HEK293T (cell line): Measurements from ENCODE around the gene CHAD.

Experiments used
- CTCF ChIA-PET: fragments of 350-600 bp; formaldehyde crosslinking; extraction: SDS; loops from one replicate; lab custom pipeline; 2021; ENCODE audit warnings: antibody characterized with exemption, inconsistent platforms; lab: Yijun Ruan, JAX
- POLR2A ChIA-PET: fragments of 350-600 bp; formaldehyde crosslinking; extraction: SDS; loops from one replicate; lab custom pipeline; 2020; ENCODE audit warnings: antibody characterized with exemption, inconsistent platforms; lab: Yijun Ruan, JAX
- DNase-seq: peaks from one replicate; pipeline ENCODE4 v3.0.0; 2012; ENCODE audit warnings: mixed read lengths; ENCODE audit errors: extremely low spot score
- ARNT ChIP-seq: fragments of 450-650 bp; IDR thresholded peaks from 2 replicates; pipeline ENCODE4 v1.6.1; 2017; ENCODE audit warnings: mild to moderate bottlenecking
- BHLHE40 ChIP-seq: fragments of 450-650 bp; IDR thresholded peaks from 2 replicates; pipeline ENCODE4 v1.6.1; 2016; ENCODE audit warnings: mild to moderate bottlenecking, moderate library complexity, borderline replicate concordance
- CTBP1 ChIP-seq: fragments of 450-650 bp; IDR thresholded peaks from 2 replicates; pipeline ENCODE4 v1.6.1; 2016; ENCODE audit warnings: borderline replicate concordance
- ELF4 ChIP-seq: fragments of 450-650 bp; IDR thresholded peaks from 2 replicates; pipeline ENCODE4 v1.6.1; 2017; ENCODE audit warnings: antibody characterized with exemption
- FOXA1 ChIP-seq: fragments of 450-650 bp; IDR thresholded peaks from 2 replicates; pipeline ENCODE4 v1.6.1; 2016; ENCODE audit warnings: mild to moderate bottlenecking
- FOXK2 ChIP-seq: fragments of 450-650 bp; IDR thresholded peaks from 2 replicates; pipeline ENCODE4 v1.6.1; 2016; ENCODE audit warnings: mild to moderate bottlenecking
- FOXM1 ChIP-seq: fragments of 450-650 bp; IDR thresholded peaks from 2 replicates; pipeline ENCODE4 v1.6.1; 2017; ENCODE audit warnings: mild to moderate bottlenecking, borderline replicate concordance
- HDGF ChIP-seq: fragments of 450-650 bp; IDR thresholded peaks from 2 replicates; pipeline ENCODE4 v1.6.1; 2017; ENCODE audit warnings: antibody characterized with exemption, borderline replicate concordance
- L3MBTL2 ChIP-seq: fragments of 450-650 bp; conservative IDR thresholded peaks from 2 replicates; pipeline ENCODE4 v1.6.1; 2016; ENCODE audit warnings: mild to moderate bottlenecking
- LEF1 ChIP-seq: fragments of 450-650 bp; IDR thresholded peaks from 2 replicates; pipeline ENCODE4 v1.6.1; 2017; ENCODE audit warnings: mild to moderate bottlenecking, borderline replicate concordance
- NFRKB ChIP-seq: fragments of 450-650 bp; IDR thresholded peaks from 2 replicates; pipeline ENCODE4 v1.6.1; 2016; ENCODE audit warnings: mild to moderate bottlenecking, moderate library complexity
- SP1 ChIP-seq: fragments of 450-650 bp; IDR thresholded peaks from 2 replicates; pipeline ENCODE4 v1.6.1; 2017
- SUZ12 ChIP-seq: fragments of 450-650 bp; IDR thresholded peaks from 2 replicates; pipeline ENCODE4 v1.6.1; 2016; ENCODE audit warnings: mild to moderate bottlenecking
- TARDBP ChIP-seq: fragments of 450-650 bp; IDR thresholded peaks from 2 replicates; pipeline ENCODE4 v1.6.1; 2016
- ZNF384 ChIP-seq: fragments of 450-650 bp; IDR thresholded peaks from 2 replicates; pipeline ENCODE4 v1.6.1; 2016
- TF ChIP-seq, protein P1 (sequence below): fragments of 450-650 bp; IDR thresholded peaks from 2 replicates; pipeline ENCODE4 v1.6.1; 2016

The CHAD gene

GRCh38 chr17:50513495-50513894, 44.8 kb upstream of the CHAD start:
- TF ChIP-seq FOXK2 (no peak), FOXA1 (no peak), FOXM1 (no peak), CTBP1 (no peak), SP1 (no peak), LEF1 (no peak), L3MBTL2 (no peak), BHLHE40 (no peak), NFRKB (no peak)
- TF ChIP-seq, protein P1, sequence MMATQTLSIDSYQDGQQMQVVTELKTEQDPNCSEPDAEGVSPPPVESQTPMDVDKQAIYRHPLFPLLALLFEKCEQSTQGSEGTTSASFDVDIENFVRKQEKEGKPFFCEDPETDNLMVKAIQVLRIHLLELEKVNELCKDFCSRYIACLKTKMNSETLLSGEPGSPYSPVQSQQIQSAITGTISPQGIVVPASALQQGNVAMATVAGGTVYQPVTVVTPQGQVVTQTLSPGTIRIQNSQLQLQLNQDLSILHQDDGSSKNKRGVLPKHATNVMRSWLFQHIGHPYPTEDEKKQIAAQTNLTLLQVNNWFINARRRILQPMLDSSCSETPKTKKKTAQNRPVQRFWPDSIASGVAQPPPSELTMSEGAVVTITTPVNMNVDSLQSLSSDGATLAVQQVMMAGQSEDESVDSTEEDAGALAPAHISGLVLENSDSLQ = no peak
- no peak for DNase-seq
- POLR2A ChIA-PET = interaction anchor here (0.7 kb wide), 1 partner anchor 8 kb away, joined by 3 read pairs; no protein-coding TSS in a partner anchor
- CTCF ChIA-PET = no interaction called here

GRCh38 chr17:50511058-50511457, 42.4 kb upstream of the CHAD start:
- CTCF ChIA-PET = interaction anchor here (1.1 kb wide), 1 partner anchor 9 kb away, joined by 6 read pairs; no protein-coding TSS in a partner anchor
- DNase-seq = no peak
- POLR2A ChIA-PET = no interaction called here
- no peak for TF ChIP-seq TARDBP
- no peak for TF ChIP-seq SP1
- TF ChIP-seq SUZ12 = no peak
- TF ChIP-seq CTBP1 = no peak
- TF ChIP-seq L3MBTL2 = no peak
- TF ChIP-seq LEF1 = no peak
- TF ChIP-seq BHLHE40 = no peak
- TF ChIP-seq NFRKB = no peak
- TF ChIP-seq HDGF = no peak
- TF ChIP-seq, protein P1 = no peak
- no peak for TF ChIP-seq FOXK2
- TF ChIP-seq ZNF384 = no peak
- no peak for TF ChIP-seq ELF4
- no peak for TF ChIP-seq FOXM1
- TF ChIP-seq ARNT = no peak
- TF ChIP-seq FOXA1 = no peak

DNA sequence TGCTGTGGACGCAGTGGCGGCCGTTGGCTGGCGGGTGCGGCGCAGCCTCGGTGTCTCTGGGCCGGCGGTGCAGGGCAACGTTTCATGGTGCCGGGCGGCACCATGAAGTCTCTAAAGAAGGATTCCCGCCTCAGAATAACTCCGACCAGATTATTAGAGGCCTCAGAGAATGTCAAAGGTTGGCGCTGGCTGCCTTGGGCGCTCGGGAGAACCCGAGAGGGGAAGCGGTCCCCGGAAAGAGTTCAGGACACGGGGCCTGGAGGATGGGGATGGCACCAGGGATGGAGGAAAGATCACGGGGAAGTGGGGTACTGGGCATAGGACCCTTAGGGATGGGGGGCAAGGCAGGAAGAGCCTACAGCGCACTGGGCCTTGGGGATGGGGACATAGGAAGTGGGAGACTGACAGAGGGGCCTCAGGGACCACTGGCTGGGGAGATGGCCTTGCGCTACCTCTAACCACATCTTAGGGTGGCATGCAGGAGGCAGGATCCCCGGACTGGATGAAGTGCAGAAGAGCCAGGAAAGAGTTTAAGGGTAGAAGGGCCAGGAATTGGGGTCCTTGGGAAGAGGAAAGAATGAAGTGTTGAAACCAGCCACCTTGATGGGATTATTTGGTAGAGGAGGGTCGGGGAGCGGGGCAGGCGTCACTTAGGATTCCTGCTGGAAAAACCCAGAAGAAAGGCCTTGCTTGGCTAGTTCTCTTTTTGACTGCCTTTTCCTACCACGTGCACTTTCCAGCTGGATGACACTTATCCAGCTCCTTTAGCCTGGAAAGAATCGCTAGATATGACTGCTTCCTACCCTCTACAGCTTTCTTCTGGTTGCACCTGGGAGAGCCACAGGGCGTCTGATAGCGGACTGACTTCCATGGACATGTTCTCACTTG, 40.1 kb upstream of the CHAD start:
- CTCF ChIA-PET = interaction anchor here (1.0 kb wide), 1 partner anchor 38 kb away, joined by 3 read pairs; no protein-coding TSS in a partner anchor
- POLR2A ChIA-PET = interaction anchor here (0.6 to 1.1 kb wide), 2 partner anchors 33 to 62 kb away, joined by 4 read pairs; no protein-coding TSS in a partner anchor
- no peak for DNase-seq
- TF ChIP-seq HDGF = no peak
- TF ChIP-seq, protein P1 = no peak
- TF ChIP-seq FOXK2 = no peak
- TF ChIP-seq ARNT = no peak
- no peak for TF ChIP-seq BHLHE40
- no peak for TF ChIP-seq CTBP1
- TF ChIP-seq NFRKB = no peak
- no peak for TF ChIP-seq FOXA1
- TF ChIP-seq L3MBTL2 = no peak
- no peak for TF ChIP-seq TARDBP
- TF ChIP-seq FOXM1 = no peak
- TF ChIP-seq LEF1 = no peak
- no peak for TF ChIP-seq ELF4
- TF ChIP-seq SP1 = no peak
- TF ChIP-seq SUZ12 = no peak
- no peak for TF ChIP-seq ZNF384

GRCh38 chr17:50507871-50508572, 39.3 kb upstream of the CHAD start, which contains the start of gene MYCBPAP:
Gene MYCBPAP (plus strand): TSS chr17:50508439. CDS start chr17:50508675, 236 bp downstream.
- ChIA-PET POLR2A (no interaction called here), CTCF (interaction anchor here (0.7 kb wide), 1 partner anchor 237 kb away, joined by 4 read pairs; no protein-coding TSS in a partner anchor)
- TF ChIP-seq SUZ12 (no peak), TARDBP (no peak), CTBP1 (no peak), HDGF (no peak), NFRKB (no peak), BHLHE40 (no peak)
- DNase-seq = no peak

DNA sequence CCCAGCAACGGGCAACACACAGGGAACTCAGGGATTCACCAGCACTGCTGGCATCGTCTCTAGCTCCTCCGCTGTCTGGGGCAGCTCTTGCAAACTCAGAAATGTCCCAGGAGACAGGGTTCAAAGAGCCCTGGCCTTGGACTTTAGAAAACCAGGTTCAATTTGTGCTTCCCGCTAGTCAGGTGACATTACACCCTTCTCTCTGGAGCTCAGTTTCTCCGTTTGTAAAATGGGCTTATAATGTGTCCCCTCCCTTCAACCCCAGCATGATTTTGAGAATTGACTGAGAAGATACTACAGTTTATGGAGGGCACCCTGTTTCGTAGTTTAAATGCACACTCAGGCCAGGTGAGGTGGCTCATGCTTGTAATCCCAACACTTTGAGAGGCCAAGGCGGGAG, 37.6 kb upstream of the CHAD start:
- ChIA-PET CTCF (interaction anchor here (0.6 to 1.3 kb wide), 2 partner anchors 9 to 18 kb away, joined by 3 to 4 read pairs; no protein-coding TSS in a partner anchor), POLR2A (interaction anchor here (1.0 to 1.3 kb wide), 2 partner anchors 13 to 36 kb away, joined by 3 to 4 read pairs; no protein-coding TSS in a partner anchor)
- no peak for DNase-seq
- no peak for TF ChIP-seq TARDBP
- no peak for TF ChIP-seq CTBP1
- no peak for TF ChIP-seq FOXK2
- TF ChIP-seq HDGF = no peak
- TF ChIP-seq ARNT = no peak
- TF ChIP-seq LEF1 = no peak
- TF ChIP-seq, protein P1 = no peak
- no peak for TF ChIP-seq SUZ12
- no peak for TF ChIP-seq ELF4
- no peak for TF ChIP-seq FOXM1
- no peak for TF ChIP-seq BHLHE40
- no peak for TF ChIP-seq SP1
- no peak for TF ChIP-seq L3MBTL2
- no peak for TF ChIP-seq ZNF384
